CD4-positive, alpha-beta memory T cell (primary cell): ENCODE results near the gene CPNE8. TPM values are rescaled to one million over a fixed set of nuclear protein-coding genes. Genes with fewer than 3 reads are reported as not detected.

ENCODE experiments used
- CTCF ChIA-PET: fragments of 350-600 bp; sonication (Branson Sonifier 250); formaldehyde crosslinking; loops from one replicate; lab custom pipeline; 2021; ENCODE audit warnings: inconsistent platforms; ENCODE audit not compliant: partially characterized antibody; lab: Charles Lee
- POLR2A ChIA-PET: fragments of 350-600 bp; sonication (Branson Sonifier 250); formaldehyde crosslinking; loops from one replicate; lab custom pipeline; 2021; ENCODE audit not compliant: partially characterized antibody; lab: Charles Lee
- DNase-seq, 5 donors: peaks; one replicate each; pipeline versions ENCODE4 v3.0.0 to v3.0.0-alpha.2; 2020 to 2022; ENCODE audit warnings: mixed read lengths in 1 of 5
- H3K27ac ChIP-seq: one replicate; pipeline ENCODE4 v1.7.0; 2013; ENCODE audit warnings: low read depth, low read length
- H3K27me3 ChIP-seq: 2 replicates; pipeline ENCODE4 v1.7.0; 2013; ENCODE audit warnings: mild to moderate bottlenecking, low read length, moderate library complexity; ENCODE audit not compliant: insufficient read depth
- H3K36me3 ChIP-seq: 2 replicates; pipeline ENCODE4 v1.7.0; 2013; ENCODE audit warnings: mild to moderate bottlenecking, low read length, moderate library complexity; ENCODE audit not compliant: insufficient read depth
- H3K4me1 ChIP-seq: 2 replicates; pipeline ENCODE4 v1.7.0; 2013; ENCODE audit warnings: mild to moderate bottlenecking, low read length, moderate library complexity; ENCODE audit not compliant: insufficient read depth
- H3K4me3 ChIP-seq, 2 donors: one replicate each; pipeline ENCODE4 v1.7.0; 2013; ENCODE audit warnings: low read length in 2 of 2, mild to moderate bottlenecking in 1 of 2
- H3K9me3 ChIP-seq, 2 donors: one replicate each; pipeline ENCODE4 v1.7.0; 2013; ENCODE audit warnings: low read length in 2 of 2, control low read depth in 1 of 2; ENCODE audit not compliant: control insufficient read depth in 1 of 2
- H3K27ac Mint-ChIP-seq, 7 donors: one replicate each; pipeline ENCODE4 v1.8.0; 2020 to 2021; ENCODE audit warnings: mixed read lengths in 7 of 7, mild to moderate bottlenecking in 6 of 7, inconsistent platforms in 3 of 7, moderate library complexity in 3 of 7
- H3K27me3 Mint-ChIP-seq, 2 donors: one replicate each; pipeline ENCODE4 v1.8.0; 2020 to 2021; ENCODE audit warnings: mixed read lengths in 2 of 2
- H3K36me3 Mint-ChIP-seq, 2 donors: one replicate each; pipeline ENCODE4 v1.8.0; 2020 to 2021; ENCODE audit warnings: mixed read lengths in 2 of 2, inconsistent platforms in 1 of 2, mild to moderate bottlenecking in 1 of 2
- H3K4me1 Mint-ChIP-seq, 4 donors: one replicate each; pipeline ENCODE4 v1.8.0; 2020 to 2021; ENCODE audit warnings: mixed read lengths in 4 of 4, mild to moderate bottlenecking in 1 of 4
- H3K4me3 Mint-ChIP-seq, 8 donors: one replicate each; pipeline ENCODE4 v1.8.0; 2020 to 2021; ENCODE audit warnings: mixed read lengths in 8 of 8, mild to moderate bottlenecking in 7 of 8, moderate library complexity in 6 of 8, inconsistent platforms in 3 of 8
- H3K9me3 Mint-ChIP-seq, 8 donors: one replicate each; pipeline ENCODE4 v1.8.0; 2020 to 2021; ENCODE audit warnings: mixed read lengths in 8 of 8, mild to moderate bottlenecking in 5 of 8, inconsistent platforms in 3 of 8, moderate library complexity in 1 of 8
- intact Hi-C: fragments of 100-400 bp; cut with micrococcal nuclease; formaldehyde crosslinking; loops from one replicate; pipeline ENCODE4 v1.15.1; 2023
- polyA plus RNA-seq, 2 donors: library from polyadenylated mRNA; unstranded; fragments of 300-500 nt; fragmentation: Illumina TruSeq; gene quantifications; one replicate each; pipeline ENCODE4 v1.2.3, GENCODE V29; 2021
- total RNA-seq, 2 experiments: library from RNA; stranded (reverse); gene quantifications; one replicate each; pipeline ENCODE4 v1.2.3, GENCODE V29; 2021

CPNE8 gene
- total and polyA plus RNA-seq, 4 experiments from 2014 or later: 1.2 to 5.1 (median 2.9) TPM

DNA sequence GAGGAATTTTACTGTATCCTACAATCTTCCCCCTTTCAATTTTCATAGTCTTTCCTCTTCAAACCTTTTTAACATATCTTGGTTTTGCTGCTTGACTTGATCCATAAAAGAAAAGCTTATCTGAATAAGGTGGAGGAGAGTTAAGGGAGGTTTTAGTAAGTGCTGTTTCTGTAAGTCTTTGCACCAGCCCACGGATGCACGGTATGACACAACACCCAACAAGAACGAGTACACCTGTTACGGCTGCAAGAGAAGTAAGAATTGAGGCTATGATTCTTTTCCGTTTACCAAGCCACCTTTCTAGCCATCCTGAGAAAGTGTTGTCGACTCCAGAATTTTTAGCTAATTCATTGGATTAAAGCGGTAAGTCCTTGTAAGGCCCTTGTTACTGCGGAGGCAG lies 26.1 kb upstream of the CPNE8 start:
- intact Hi-C loops: no loop called here
- peaks cover 0 to 1% of the 10 kb centered on the region in 2 donors for H3K27me3 Mint-ChIP-seq
- peaks cover 0 to 11% (median 2%) of the 10 kb centered on the region in 4 donors for H3K4me1 Mint-ChIP-seq
- peaks cover 0 to 9% (median 1%) of the 10 kb centered on the region in 8 donors for H3K9me3 Mint-ChIP-seq
- POLR2A ChIA-PET: no interaction called here
- H3K27ac Mint-ChIP-seq: no peak overlapping the region
- H3K27me3 ChIP-seq: peaks cover 3% of the 10 kb centered on the region
- no peaks in the 10 kb centered on the region for H3K4me1 ChIP-seq
- H3K36me3 ChIP-seq: no peaks in the 10 kb centered on the region
- H3K4me3 ChIP-seq: no peak overlapping the region
- no peaks in the 10 kb centered on the region for H3K9me3 ChIP-seq
- no peak for DNase-seq
- CTCF ChIA-PET: interaction anchor here (1.5 kb wide), 1 partner anchor 10 kb away, joined by 5 read pairs; no protein-coding TSS in a partner anchor
- no peaks in the 10 kb centered on the region for H3K36me3 Mint-ChIP-seq
- H3K4me3 Mint-ChIP-seq: no peak overlapping the region
- H3K27ac ChIP-seq: no peak overlapping the region

DNA sequence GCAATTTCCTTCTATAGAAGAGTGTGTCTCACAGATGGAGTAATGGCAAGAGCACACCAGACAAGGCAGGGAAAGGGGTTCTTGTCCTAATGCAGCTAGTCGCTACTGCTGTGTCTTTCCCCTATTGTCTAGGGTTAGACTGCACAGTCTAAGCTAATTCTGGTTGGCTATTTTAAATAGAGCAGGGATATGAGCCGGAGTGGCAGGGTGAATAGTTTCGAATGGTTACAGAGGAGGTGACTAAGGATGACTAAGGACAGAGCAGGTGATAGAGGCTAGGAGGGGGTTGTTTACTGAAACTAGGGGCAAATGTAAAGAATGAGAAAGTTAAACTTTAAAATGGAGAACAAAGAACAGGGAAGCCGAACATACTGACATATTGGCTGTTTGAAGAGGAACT lies 25.6 kb upstream of the CPNE8 start:
- Histone ChIP-seq H3K9me3 (no peaks in the 10 kb centered on the region), H3K27ac (no peak overlapping the region), H3K4me3 (no peak overlapping the region), H3K36me3 (no peaks in the 10 kb centered on the region), H3K27me3 (peaks cover 3% of the 10 kb centered on the region), H3K4me1 (no peaks in the 10 kb centered on the region)
- POLR2A ChIA-PET: no interaction called here
- H3K4me1 Mint-ChIP-seq: peaks cover 0 to 11% (median 2%) of the 10 kb centered on the region in 4 donors
- no peak for DNase-seq
- CTCF ChIA-PET: interaction anchor here (1.5 kb wide), 1 partner anchor 10 kb away, joined by 5 read pairs; no protein-coding TSS in a partner anchor
- H3K27me3 Mint-ChIP-seq: no peaks in the 10 kb centered on the region
- H3K4me3 Mint-ChIP-seq: peak overlapping the region in 1 of 8 donors; percentile 4
- H3K27ac Mint-ChIP-seq: peak overlapping the region in 1 of 7 donors; percentile 49
- intact Hi-C loops: no loop called here
- peaks cover 0 to 5% (median under 1%) of the 10 kb centered on the region in 8 donors for H3K9me3 Mint-ChIP-seq
- no peaks in the 10 kb centered on the region for H3K36me3 Mint-ChIP-seq

DNA sequence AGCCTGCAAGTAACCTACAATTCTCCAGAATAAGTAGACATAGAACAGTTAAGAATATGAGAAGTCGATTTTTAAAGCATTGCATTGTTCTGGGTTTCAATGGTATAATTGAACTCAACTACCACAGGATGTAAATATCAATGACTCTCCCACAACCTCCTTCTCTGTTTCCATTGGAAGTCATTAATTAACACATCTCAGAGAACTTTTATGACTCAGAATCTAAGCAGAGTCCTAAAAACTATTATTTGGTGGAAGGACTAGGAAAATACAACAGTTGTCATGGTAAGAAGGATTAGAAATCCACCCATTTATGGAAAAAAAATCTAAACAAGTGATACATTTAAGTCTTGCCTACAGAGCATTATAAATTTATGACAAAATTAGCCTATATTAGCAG lies 21.1 kb upstream of the CPNE8 start:
- Histone ChIP-seq H3K9me3 (no peaks in the 10 kb centered on the region), H3K4me1 (no peaks in the 10 kb centered on the region), H3K27ac (no peak overlapping the region), H3K27me3 (peaks cover 3% of the 10 kb centered on the region), H3K36me3 (no peaks in the 10 kb centered on the region), H3K4me3 (no peak overlapping the region)
- CTCF ChIA-PET: no interaction called here
- DNase-seq: no peak
- no peaks in the 10 kb centered on the region for H3K4me1 Mint-ChIP-seq
- no peaks in the 10 kb centered on the region for H3K27me3 Mint-ChIP-seq
- POLR2A ChIA-PET: no interaction called here
- H3K36me3 Mint-ChIP-seq: no peaks in the 10 kb centered on the region
- intact Hi-C loops: no loop called here
- H3K4me3 Mint-ChIP-seq: no peak overlapping the region
- peaks cover 0 to 2% (median 0%) of the 10 kb centered on the region in 8 donors for H3K9me3 Mint-ChIP-seq
- H3K27ac Mint-ChIP-seq: no peak overlapping the region

DNA sequence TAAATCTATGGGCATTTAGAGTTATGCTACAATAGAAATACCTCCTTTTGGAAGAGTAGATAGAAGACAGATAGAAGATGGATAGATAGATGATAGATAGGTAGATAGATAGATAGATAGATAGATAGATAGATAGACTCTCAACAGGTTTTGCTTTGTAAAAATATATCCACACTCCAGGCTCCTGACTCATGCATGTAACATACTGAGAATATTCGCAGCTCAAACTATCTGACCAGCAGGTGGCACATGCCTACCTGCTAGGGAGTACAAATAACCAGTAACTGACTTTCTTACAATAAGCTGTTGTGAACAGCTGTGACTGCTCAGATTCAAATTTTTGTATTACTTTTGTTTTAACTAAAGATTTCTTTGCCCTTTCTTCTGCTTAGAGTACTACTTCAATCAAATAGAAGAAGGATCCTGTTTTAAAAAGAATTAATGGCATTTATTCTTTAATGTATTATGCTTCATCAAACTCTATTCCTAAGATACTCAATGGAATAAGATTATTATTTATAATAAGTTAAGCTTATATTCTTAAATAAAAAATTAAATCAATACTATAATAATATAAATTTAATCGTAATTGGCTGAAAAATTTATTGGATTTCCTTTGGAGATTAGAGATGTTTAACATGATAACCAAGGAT lies 15.8 kb upstream of the CPNE8 start:
- Mint-ChIP-seq H3K9me3 (peaks cover 0 to 4% (median 0%) of the 10 kb centered on the region in 8 donors), H3K27ac (no peak overlapping the region), H3K36me3 (no peaks in the 10 kb centered on the region), H3K27me3 (no peaks in the 10 kb centered on the region), H3K4me3 (no peak overlapping the region), H3K4me1 (peaks cover 0 to 2% (median 0%) of the 10 kb centered on the region in 4 donors)
- ChIA-PET POLR2A (no interaction called here), CTCF (interaction anchor here (0.6 to 1.5 kb wide), 14 partner anchors 9 to 351 kb away, joined by 3 to 8 read pairs (median 3); partner anchors contain the start of gene CPNE8)
- H3K4me1 ChIP-seq: no peaks in the 10 kb centered on the region
- no peaks in the 10 kb centered on the region for H3K9me3 ChIP-seq
- H3K27me3 ChIP-seq: no peaks in the 10 kb centered on the region
- no peak overlapping the region for H3K4me3 ChIP-seq
- H3K36me3 ChIP-seq: no peaks in the 10 kb centered on the region
- intact Hi-C loops: no loop called here
- no peak overlapping the region for H3K27ac ChIP-seq
- peak in 3 of 5 donors; percentile 12 to 25 (median 14) for DNase-seq

DNA sequence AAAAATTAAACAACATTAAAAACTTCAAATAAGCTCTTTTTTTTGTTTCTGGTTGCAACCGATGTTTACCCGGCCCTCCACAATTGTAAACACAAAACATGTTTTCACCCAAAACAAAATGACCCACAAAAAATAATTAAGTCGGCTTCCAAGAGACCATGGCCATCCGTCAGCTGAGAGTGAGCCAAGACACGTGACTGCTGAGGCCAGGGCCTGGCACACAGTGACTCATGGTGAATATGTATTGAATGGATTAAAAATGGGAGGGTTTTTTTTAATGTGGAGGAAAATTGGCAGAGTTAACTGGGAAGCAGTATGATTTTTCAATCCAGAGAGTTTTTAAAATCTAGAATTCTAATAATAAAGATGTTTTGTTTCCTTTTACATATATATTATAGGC lies 13.8 kb upstream of the CPNE8 start:
- Histone ChIP-seq H3K36me3 (no peaks in the 10 kb centered on the region), H3K9me3 (no peaks in the 10 kb centered on the region), H3K4me3 (no peak overlapping the region), H3K4me1 (no peaks in the 10 kb centered on the region), H3K27ac (no peak overlapping the region), H3K27me3 (no peaks in the 10 kb centered on the region)
- no peaks in the 10 kb centered on the region for H3K36me3 Mint-ChIP-seq
- peaks cover 0 to 2% (median 0%) of the 10 kb centered on the region in 4 donors for H3K4me1 Mint-ChIP-seq
- H3K9me3 Mint-ChIP-seq: peaks cover 0 to 2% (median 0%) of the 10 kb centered on the region in 8 donors
- H3K4me3 Mint-ChIP-seq: no peak overlapping the region
- intact Hi-C loops: no loop called here
- no peak for DNase-seq
- no peaks in the 10 kb centered on the region for H3K27me3 Mint-ChIP-seq
- CTCF ChIA-PET: interaction anchor here (0.9 to 1.4 kb wide), 3 partner anchors 13 to 185 kb away, joined by 3 to 5 read pairs (median 4); no protein-coding TSS in a partner anchor
- no peak overlapping the region for H3K27ac Mint-ChIP-seq
- POLR2A ChIA-PET: no interaction called here

DNA sequence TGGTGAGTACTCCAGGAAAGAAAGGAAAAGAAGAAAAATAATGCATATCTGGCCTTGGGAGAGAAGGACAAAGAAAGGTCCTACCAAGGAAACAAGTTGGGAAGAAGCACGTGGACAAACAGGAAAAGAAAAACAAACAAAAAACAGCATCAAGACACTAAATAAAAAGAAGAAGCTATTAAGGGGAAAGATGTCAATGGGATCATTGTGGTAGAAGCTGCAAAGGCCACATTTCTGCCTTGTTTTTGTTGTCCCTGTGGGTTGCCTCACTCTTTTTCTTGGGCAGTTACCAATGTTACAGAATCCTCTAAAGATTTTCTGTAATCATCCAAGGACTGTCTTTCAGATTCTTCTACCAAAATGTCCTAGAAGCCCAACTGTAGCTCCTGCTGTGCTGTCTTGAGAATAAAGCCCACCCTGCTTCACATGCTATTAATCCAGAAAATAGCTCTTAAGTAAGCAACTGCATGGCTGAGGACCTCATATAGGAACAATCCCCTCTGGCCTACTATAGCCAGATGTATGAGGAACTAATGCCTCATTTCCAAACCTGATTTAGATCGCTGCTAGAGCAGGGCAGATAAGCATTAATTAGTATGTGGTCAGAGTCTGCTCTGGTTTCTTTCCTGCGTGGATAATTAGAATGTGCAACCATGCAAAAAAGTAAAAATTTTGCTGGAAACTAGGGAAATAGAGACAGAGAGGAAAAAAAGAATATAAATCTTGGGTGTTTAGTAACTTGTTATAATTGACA lies 10.2 kb upstream of the CPNE8 start:
- H3K27ac ChIP-seq: no peak overlapping the region

DNA sequence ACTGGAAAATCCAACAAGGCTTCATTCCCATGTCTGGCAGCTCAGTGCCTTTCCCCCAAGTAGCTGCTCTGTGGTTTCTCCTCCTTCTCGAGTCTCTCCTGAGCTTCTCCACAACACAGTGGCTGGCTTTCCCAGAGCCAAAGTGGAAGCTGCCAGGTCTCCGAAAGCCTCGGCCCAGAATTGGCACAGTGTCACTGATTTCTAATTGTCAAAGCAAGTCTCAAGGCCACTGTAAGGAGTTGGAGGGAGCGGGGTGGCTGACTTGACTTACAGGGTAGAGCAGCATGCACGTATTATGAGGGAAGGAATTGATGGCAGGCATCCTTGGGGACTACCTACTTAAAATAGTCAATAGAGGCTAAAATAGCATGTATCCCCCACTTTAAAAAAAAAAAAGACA lies 6.7 kb upstream of the CPNE8 start:
- CTCF ChIA-PET: interaction anchor here (1.1 kb wide), 1 partner anchor 9 kb away, joined by 3 read pairs; no protein-coding TSS in a partner anchor
- POLR2A ChIA-PET: no interaction called here
- Mint-ChIP-seq H3K4me1 (peaks cover 0 to 4% (median 3%) of the 10 kb centered on the region in 4 donors), H3K27me3 (peaks cover 0 to 5% of the 10 kb centered on the region in 2 donors), H3K9me3 (peaks cover 0 to 3% (median 0%) of the 10 kb centered on the region in 8 donors), H3K27ac (no peak overlapping the region), H3K4me3 (no peak overlapping the region), H3K36me3 (peaks cover 0 to under 1% of the 10 kb centered on the region in 2 donors)
- H3K36me3 ChIP-seq: no peaks in the 10 kb centered on the region
- no peaks in the 10 kb centered on the region for H3K9me3 ChIP-seq
- intact Hi-C loops: no loop called here
- no peak overlapping the region for H3K27ac ChIP-seq
- no peak overlapping the region for H3K4me3 ChIP-seq
- H3K27me3 ChIP-seq: no peaks in the 10 kb centered on the region
- H3K4me1 ChIP-seq: peaks cover 3% of the 10 kb centered on the region
- DNase-seq: no peak

More for the DNA sequence above, 10.2 kb upstream of the CPNE8 start:
- Histone ChIP-seq H3K36me3 (no peaks in the 10 kb centered on the region), H3K9me3 (no peaks in the 10 kb centered on the region), H3K27me3 (no peaks in the 10 kb centered on the region), H3K4me3 (no peak overlapping the region), H3K4me1 (no peaks in the 10 kb centered on the region)
- ChIA-PET CTCF (interaction anchor here (1.9 kb wide), 1 partner anchor 9 kb away, joined by 10 read pairs; the partner anchor contains the start of gene CPNE8), POLR2A (no interaction called here)
- Mint-ChIP-seq H3K4me1 (no peaks in the 10 kb centered on the region), H3K36me3 (no peaks in the 10 kb centered on the region), H3K9me3 (peaks cover 0 to 2% (median 0%) of the 10 kb centered on the region in 8 donors), H3K4me3 (no peak overlapping the region), H3K27ac (no peak overlapping the region), H3K27me3 (no peaks in the 10 kb centered on the region)
- intact Hi-C loops: no loop called here
- DNase-seq: no peak
